Sigmoid colon (tissue), 7 donors: ENCODE data around the gene PLEKHH3. TPM values are rescaled to one million over a fixed set of nuclear protein-coding genes. Genes with fewer than 3 reads are reported as not detected.

Source experiments
- DNase-seq: peaks from one replicate; pipeline ENCODE4 v3.0.0-alpha.2; 2019
- H3K27ac ChIP-seq, 4 donors: fragments of 200-600 bp; sonication (generic); one replicate each; pipeline ENCODE4 v1.5.1; 2016 to 2019; ENCODE audit warnings: mild to moderate bottlenecking in 1 of 4
- H3K27me3 ChIP-seq, 3 donors: fragments of 200-600 bp; sonication (generic); one replicate each; pipeline ENCODE4 v1.5.1; 2019; ENCODE audit warnings: mild to moderate bottlenecking in 1 of 3
- H3K36me3 ChIP-seq, 4 donors: fragments of 200-600 bp; sonication (generic); one replicate each; pipeline ENCODE4 v1.5.1; 2016 to 2019
- H3K4me1 ChIP-seq, 4 donors: fragments of 200-600 bp; sonication (generic); one replicate each; pipeline ENCODE4 v1.5.1; 2017 to 2019
- H3K4me3 ChIP-seq, 4 donors: fragments of 200-600 bp; sonication (generic); one replicate each; pipeline ENCODE4 v1.5.1; 2017 to 2019; ENCODE audit warnings: mild to moderate bottlenecking in 2 of 4, moderate library complexity in 1 of 4
- H3K9me3 ChIP-seq, 4 donors: fragments of 200-600 bp in 3 of 4; sonication (generic) in 3 of 4; one replicate each; pipeline versions ENCODE4 v1.5.1 to v1.6.1; 2013 to 2019
- CTCF ChIP-seq, 4 experiments: fragments of 450-650 bp in 3 of 4; fragments of 200-600 bp in 1 of 4; IDR thresholded peaks; one replicate each; pipeline ENCODE4 v1.5.1; 2016 to 2019; ENCODE audit warnings: antibody characterized with exemption in 4 of 4, mild to moderate bottlenecking in 3 of 4, moderate library complexity in 2 of 4
- EP300 ChIP-seq, 4 donors: sonication (generic); formaldehyde crosslinking; IDR thresholded peaks; one replicate each; pipeline ENCODE4 v1.6.1; 2017; ENCODE audit warnings: antibody characterized with exemption in 4 of 4
- POLR2A ChIP-seq, 2 donors: fragments of 450-650 bp; IDR thresholded peaks; one replicate each; pipeline ENCODE4 v1.6.1; 2016; ENCODE audit warnings: antibody characterized with exemption in 2 of 2, mild to moderate bottlenecking in 2 of 2, moderate library complexity in 2 of 2
- POLR2AphosphoS5 ChIP-seq, 4 donors: sonication (generic); formaldehyde crosslinking; IDR thresholded peaks; one replicate each; pipeline ENCODE4 v1.6.1; 2017; ENCODE audit warnings: antibody characterized with exemption in 4 of 4
- WGBS, 2 donors: extraction: QIAGEN DNeasy Blood & Tissue Kit; methylation state at CpG; one replicate each; pipeline ENCODE4 v1.1.7; 2013; 5-methylcytosine and 5-hydroxymethylcytosine counted together
- intact Hi-C: fragments of 100-400 bp; cut with DNase I; formaldehyde crosslinking; loops from one replicate; pipeline ENCODE4 v1.15.1; 2023
- polyA plus RNA-seq, 3 donors: library from polyadenylated mRNA; stranded (reverse); fragments of 200-250 nt; gene quantifications; one replicate each; pipeline ENCODE4 v1.2.3, GENCODE V29; 2013
- total RNA-seq, 4 donors: library from RNA; depleted of rRNA; stranded (reverse); fragments of >200 nt; gene quantifications; one replicate each; pipeline ENCODE4 v1.1.0, GENCODE V29; 2016
- donor health status: healthy with polysubstance abuse.
- donor health status: Bipolar disorder and iron deficiency.
- donor health status: healthy.

PLEKHH3 gene
- total and polyA plus RNA-seq, 7 donors = 4.4 to 25.2 (median 14.7) TPM

GRCh38 chr17:42642336-42642735 lies 34.5 kb downstream of the PLEKHH3 start:
- no peaks in the 10 kb centered on the region for H3K36me3 ChIP-seq
- no peaks in the 10 kb centered on the region for H3K9me3 ChIP-seq
- H3K27me3 ChIP-seq = no peaks in the 10 kb centered on the region
- no peak for TF ChIP-seq POLR2AphosphoS5 (IDR thresholded peaks at IDR 0.05)
- no peak for TF ChIP-seq CTCF (IDR thresholded peaks at IDR 0.05)
- no peak for TF ChIP-seq POLR2A (IDR thresholded peaks at IDR 0.05)
- no peak for TF ChIP-seq EP300 (IDR thresholded peaks at IDR 0.05)
- intact Hi-C loops = no loop called here
- DNase-seq = no peak
- H3K4me1 ChIP-seq = no peaks in the 10 kb centered on the region
- no peak overlapping the region for H3K27ac ChIP-seq
- WGBS, 2 donors = 25 to 34% methylated on average over 2 of the region's 2 CpGs
- H3K4me3 ChIP-seq = no peak overlapping the region

- Histone ChIP-seq H3K27ac (no peak overlapping the region), H3K4me3 (no peak overlapping the region), H3K4me1 (no peaks in the 10 kb centered on the region), H3K27me3 (no peaks in the 10 kb centered on the region), H3K36me3 (no peaks in the 10 kb centered on the region), H3K9me3 (no peaks in the 10 kb centered on the region)
- WGBS, 2 donors = 92% methylated on average over 4 of the region's 4 CpGs
- intact Hi-C loops = no loop called here
- TF ChIP-seq CTCF (IDR thresholded peaks at IDR 0.05) (no peak), POLR2A (IDR thresholded peaks at IDR 0.05) (no peak), EP300 (IDR thresholded peaks at IDR 0.05) (no peak), POLR2AphosphoS5 (IDR thresholded peaks at IDR 0.05) (no peak)
- DNase-seq = no peak
Observed at GRCh38 chr17:42640121-42640520, 36.7 kb downstream of the PLEKHH3 start.

- H3K9me3 ChIP-seq = no peaks in the 10 kb centered on the region
- H3K36me3 ChIP-seq = no peaks in the 10 kb centered on the region
- no peak overlapping the region for H3K27ac ChIP-seq
- intact Hi-C loops = no loop called here
- TF ChIP-seq POLR2AphosphoS5 (IDR thresholded peaks at IDR 0.05) = no peak
- TF ChIP-seq EP300 (IDR thresholded peaks at IDR 0.05) = no peak
- TF ChIP-seq CTCF (IDR thresholded peaks at IDR 0.05) = no peak
- no peak for TF ChIP-seq POLR2A (IDR thresholded peaks at IDR 0.05)
- H3K4me1 ChIP-seq = no peaks in the 10 kb centered on the region
- no peak overlapping the region for H3K4me3 ChIP-seq
- 78 to 81% methylated on average over 6 of the region's 7 CpGs for WGBS, 2 donors
- no peaks in the 10 kb centered on the region for H3K27me3 ChIP-seq
- DNase-seq = no peak
Observed at GRCh38 chr17:42639525-42640113, 37.2 kb downstream of the PLEKHH3 start.

- Histone ChIP-seq H3K27me3 (no peaks in the 10 kb centered on the region), H3K36me3 (no peaks in the 10 kb centered on the region), H3K4me1 (no peaks in the 10 kb centered on the region), H3K27ac (no peak overlapping the region), H3K9me3 (no peaks in the 10 kb centered on the region), H3K4me3 (no peak overlapping the region)
- DNase-seq = no peak
- intact Hi-C loops = no loop called here
- WGBS, 2 donors = 49 to 77% methylated on average over 9 of the region's 9 CpGs
- TF ChIP-seq EP300 (IDR thresholded peaks at IDR 0.05) = no peak
- TF ChIP-seq CTCF (IDR thresholded peaks at IDR 0.05) = no peak
- TF ChIP-seq POLR2AphosphoS5 (IDR thresholded peaks at IDR 0.05) = no peak
- no peak for TF ChIP-seq POLR2A (IDR thresholded peaks at IDR 0.05)
Observed at GRCh38 chr17:42632949-42633444, 43.8 kb downstream of the PLEKHH3 start.
